Measurements from ENCODE around the gene CD1D.

The CD1D gene

DNA sequence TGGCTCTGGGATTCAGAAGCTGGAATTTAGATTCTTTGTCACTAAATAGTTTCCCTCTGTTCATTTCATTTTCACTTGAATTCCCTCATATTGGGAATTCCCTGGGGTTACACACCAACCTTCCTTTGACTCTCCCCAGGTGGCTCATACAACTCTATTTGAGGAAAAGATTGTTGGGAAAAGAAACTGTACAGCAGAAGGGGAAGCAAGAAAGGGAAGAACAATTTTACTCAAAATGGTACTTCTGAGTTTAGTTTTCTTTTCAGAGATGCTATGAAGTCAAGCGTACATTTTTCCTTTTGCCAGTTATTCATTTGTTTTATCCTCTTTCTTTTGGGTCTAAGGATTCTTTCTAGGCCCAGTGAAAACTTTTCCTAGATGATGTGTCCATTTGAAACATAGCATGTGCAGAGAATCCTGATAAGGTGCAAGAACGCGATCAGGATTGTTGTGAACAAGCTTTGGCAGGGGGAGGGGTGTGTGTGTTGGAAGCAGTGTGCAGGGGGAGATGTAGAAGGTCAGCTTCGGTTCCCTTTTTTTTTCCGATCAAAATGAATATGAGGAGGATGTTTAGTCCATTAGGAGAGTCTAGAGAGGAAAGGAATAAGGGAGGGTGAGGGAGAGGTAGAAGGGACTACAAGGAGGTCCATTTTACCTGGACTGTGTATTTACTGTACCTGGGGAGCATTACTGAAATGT is 26.8 kb upstream of the CD1D start:
- TF ChIP-seq, protein P1, sequence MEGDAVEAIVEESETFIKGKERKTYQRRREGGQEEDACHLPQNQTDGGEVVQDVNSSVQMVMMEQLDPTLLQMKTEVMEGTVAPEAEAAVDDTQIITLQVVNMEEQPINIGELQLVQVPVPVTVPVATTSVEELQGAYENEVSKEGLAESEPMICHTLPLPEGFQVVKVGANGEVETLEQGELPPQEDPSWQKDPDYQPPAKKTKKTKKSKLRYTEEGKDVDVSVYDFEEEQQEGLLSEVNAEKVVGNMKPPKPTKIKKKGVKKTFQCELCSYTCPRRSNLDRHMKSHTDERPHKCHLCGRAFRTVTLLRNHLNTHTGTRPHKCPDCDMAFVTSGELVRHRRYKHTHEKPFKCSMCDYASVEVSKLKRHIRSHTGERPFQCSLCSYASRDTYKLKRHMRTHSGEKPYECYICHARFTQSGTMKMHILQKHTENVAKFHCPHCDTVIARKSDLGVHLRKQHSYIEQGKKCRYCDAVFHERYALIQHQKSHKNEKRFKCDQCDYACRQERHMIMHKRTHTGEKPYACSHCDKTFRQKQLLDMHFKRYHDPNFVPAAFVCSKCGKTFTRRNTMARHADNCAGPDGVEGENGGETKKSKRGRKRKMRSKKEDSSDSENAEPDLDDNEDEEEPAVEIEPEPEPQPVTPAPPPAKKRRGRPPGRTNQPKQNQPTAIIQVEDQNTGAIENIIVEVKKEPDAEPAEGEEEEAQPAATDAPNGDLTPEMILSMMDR (conservative IDR thresholded peaks at IDR 0.05; ENCODE audit: control insufficient read depth, insufficient read depth, low read depth, low read length), result no peak
- no peak overlapping the region for H3K4me3 ChIP-seq (ENCODE audit: control insufficient read depth, low read depth, low read length)
- no peak for DNase-seq (ENCODE audit: low read depth)

DNA sequence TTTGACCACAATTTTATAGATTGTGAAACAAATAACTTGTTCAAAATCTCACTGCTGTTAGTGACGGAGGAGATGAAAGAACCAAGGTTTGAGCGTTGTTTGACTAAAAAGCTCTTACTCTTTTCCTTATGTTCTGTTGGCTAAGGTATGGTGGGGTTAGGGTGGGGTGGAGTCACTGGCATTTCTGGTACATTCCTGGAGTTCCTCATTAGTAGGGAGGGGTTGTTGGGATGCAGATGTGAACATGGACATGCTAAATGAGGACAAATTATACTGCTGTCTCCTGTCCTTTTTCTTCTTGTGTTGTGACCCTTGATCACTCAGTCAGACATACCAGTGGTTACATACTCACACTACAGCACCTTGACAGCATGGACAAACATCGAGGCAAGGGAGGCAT is 26.2 kb upstream of the CD1D start:
- no peak for DNase-seq (ENCODE audit: low read depth)
- TF ChIP-seq, protein P1 (conservative IDR thresholded peaks at IDR 0.05; ENCODE audit: control insufficient read depth, insufficient read depth, low read depth, low read length), result no peak
- H3K4me3 ChIP-seq (ENCODE audit: control insufficient read depth, low read depth, low read length), result no peak overlapping the region

DNA sequence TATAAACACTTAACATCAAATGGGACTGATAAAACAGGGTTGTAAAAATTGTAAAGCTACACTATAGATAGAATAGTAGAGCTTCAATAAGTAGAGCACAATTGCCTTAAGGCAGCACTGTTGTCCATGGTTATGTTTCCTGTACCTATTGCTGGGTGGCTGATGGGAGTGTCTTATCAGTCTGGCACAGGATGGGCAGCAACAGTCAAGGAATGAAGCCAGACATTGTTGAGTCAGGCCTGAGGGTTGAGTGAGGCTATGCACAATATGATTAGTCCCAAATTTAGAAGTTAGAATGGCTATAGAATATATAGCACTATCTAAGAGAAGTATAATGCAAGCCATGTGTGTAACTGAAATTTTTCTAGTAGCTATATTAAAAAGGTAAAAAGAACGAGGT is 25.0 kb upstream of the CD1D start:
- no peak overlapping the region for H3K4me3 ChIP-seq (ENCODE audit: control insufficient read depth, low read depth, low read length)

DNA sequence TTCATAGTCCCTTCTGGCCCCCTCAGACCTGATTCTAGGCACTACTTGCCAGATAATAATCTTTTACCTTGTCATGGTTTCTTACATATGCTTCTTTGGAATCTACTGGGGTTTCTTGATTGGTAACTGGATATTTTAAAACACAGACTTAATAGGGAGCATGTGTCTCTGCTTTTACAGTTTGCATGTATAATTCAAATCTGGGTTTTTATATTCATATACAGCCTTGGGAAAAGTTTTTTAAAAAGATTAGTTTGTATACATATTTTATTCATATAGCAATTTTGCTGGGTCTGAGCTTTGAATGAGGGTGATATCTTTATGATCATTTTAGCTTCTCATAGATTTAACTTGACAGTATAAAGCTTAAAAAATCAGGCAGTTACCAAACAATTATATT is 21.1 kb upstream of the CD1D start:
- no peak overlapping the region for H3K4me3 ChIP-seq (ENCODE audit: control insufficient read depth, low read depth, low read length)
- TF ChIP-seq, protein P1 (conservative IDR thresholded peaks at IDR 0.05; ENCODE audit: control insufficient read depth, insufficient read depth, low read depth, low read length), result no peak
- DNase-seq (ENCODE audit: low read depth), result no peak

More for the DNA sequence above, 25.0 kb upstream of the CD1D start:
- TF ChIP-seq, protein P1 (conservative IDR thresholded peaks at IDR 0.05; ENCODE audit: control insufficient read depth, insufficient read depth, low read depth, low read length), result no peak
- DNase-seq (ENCODE audit: low read depth), result no peak

DNA sequence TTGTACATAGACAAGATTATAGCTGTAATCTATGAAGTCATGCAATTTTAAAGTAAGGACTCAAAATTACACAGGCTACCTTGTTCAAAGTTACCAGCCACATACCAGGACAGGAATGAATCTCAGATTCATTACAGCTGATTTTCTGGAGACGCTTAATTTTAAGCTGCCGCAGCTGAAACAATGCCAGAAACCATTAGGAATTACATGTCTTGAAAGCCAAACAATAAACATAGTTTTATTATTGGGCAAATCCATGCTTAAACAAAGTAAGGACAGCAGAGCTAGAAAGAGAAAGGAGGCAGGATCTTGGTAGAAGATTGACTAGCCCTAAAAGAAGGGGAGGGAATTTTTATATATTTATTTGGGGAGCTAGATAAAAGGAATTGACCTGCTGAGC is 19.2 kb upstream of the CD1D start:
- DNase-seq (ENCODE audit: low read depth), result no peak
- TF ChIP-seq, protein P1 (conservative IDR thresholded peaks at IDR 0.05; ENCODE audit: control insufficient read depth, insufficient read depth, low read depth, low read length), result no peak

DNA sequence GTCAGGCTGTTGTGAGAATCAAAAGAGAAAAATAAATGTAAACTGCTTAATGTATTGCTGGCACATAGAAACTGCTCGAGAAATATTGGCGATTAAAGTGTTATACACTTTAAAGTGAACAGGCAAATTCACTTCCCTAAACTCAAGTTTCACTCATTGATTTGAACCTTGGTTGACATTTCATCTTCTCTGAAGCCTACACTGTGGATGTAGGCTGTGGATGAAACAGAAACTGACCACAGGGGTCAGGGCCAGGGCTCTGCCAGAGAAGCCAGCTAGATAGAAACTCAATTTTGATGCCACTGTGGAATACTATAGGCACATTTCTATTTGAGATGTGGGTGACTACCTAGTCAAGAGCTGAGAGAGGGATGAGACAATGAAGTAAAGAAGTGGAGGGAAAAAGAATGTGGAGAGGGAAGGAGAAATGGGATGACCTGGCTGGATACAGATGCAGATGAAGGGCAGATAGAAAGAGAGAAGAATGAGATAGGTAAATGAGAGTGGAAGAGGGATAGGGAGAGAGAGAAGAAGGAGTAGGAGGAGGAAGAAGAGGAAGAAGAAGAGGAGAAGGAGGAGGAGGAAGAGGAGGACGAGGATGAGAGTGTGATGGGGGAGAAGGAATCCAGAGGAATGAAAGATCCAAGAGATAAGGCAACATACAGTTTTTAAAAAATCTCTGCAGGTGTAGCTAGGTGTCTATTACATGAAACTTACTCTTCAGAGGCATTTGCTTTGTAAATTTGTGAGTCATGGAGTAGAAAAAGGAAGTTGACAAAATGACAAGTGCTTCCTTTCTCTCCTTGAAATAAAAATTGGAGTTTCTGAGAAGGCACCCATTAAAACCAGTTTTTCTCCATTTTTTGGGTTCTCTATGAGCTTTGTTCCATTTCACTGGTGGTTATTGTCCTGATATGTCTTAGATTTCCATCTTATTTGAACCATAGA is 17.4 kb upstream of the CD1D start:
- no peak overlapping the region for H3K4me3 ChIP-seq (ENCODE audit: control insufficient read depth, low read depth, low read length)
- DNase-seq (ENCODE audit: low read depth), result no peak
- TF ChIP-seq, protein P1 (conservative IDR thresholded peaks at IDR 0.05; ENCODE audit: control insufficient read depth, insufficient read depth, low read depth, low read length), result no peak

More for the DNA sequence above, 19.2 kb upstream of the CD1D start:
- H3K4me3 ChIP-seq (ENCODE audit: control insufficient read depth, low read depth, low read length), result no peak overlapping the region
